RCC 7860 (cell line): Measurements from ENCODE around the gene RCAN2.

Experiments used
- DNase-seq: peaks from one replicate; pipeline ENCODE4 v3.0.0-alpha.2; 2015; ENCODE audit warnings: low spot score
- FAIRE-seq: peaks from 2 replicates; lab custom pipeline; 2012; peaks lifted over from hg19 to GRCh38; lab: Jason Lieb, UNC

Gene RCAN2

DNA sequence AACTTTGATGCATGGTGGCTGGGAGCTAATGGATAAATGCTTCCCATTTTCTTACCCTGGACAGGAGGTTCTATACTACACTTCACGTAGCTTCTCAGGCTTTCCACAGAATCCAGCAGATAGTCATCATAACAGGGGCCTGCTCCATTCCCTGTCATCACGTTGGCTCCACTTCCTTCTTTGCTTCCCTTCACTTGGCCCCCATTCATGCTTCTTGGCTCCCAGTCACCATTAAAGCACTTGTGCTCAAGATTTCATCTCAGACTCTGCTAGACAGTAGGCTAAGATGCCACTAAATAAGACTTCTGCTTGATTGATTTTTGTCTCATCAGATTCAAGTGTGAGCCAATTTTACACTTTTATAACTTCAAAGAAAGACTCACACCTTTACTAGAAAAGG lies 186.0 kb downstream of the RCAN2 start:
- FAIRE-seq = no peak
- no peak for DNase-seq

GRCh38 chr6:46302816-46303215 lies 188.4 kb downstream of the RCAN2 start:
- DNase-seq (no peak), FAIRE-seq (no peak)

DNA sequence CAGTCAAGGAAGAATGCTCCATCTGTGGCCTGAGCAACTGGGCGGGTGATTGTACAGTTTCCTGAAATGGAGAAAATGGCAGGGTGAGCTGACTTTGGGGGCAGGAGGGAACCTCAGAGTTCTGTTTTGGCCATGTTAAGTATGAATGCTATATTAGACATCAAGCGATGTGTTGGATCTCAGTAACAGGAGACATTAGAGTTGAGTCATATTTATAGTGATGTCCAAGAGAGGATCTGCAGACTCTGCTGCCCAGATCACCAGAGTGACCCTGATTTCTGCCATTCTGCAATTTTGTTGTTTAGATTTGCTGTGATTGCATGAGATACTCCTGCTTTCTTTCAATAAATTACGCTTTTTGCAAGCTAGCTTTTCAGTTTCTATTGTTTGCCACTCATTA lies 189.1 kb downstream of the RCAN2 start:
- DNase-seq = no peak

GRCh38 chr6:46299253-46299652 lies 192.0 kb downstream of the RCAN2 start:
- DNase-seq (no peak), FAIRE-seq (no peak)

More for the DNA sequence above, 189.1 kb downstream of the RCAN2 start:
- FAIRE-seq = no peak

DNA sequence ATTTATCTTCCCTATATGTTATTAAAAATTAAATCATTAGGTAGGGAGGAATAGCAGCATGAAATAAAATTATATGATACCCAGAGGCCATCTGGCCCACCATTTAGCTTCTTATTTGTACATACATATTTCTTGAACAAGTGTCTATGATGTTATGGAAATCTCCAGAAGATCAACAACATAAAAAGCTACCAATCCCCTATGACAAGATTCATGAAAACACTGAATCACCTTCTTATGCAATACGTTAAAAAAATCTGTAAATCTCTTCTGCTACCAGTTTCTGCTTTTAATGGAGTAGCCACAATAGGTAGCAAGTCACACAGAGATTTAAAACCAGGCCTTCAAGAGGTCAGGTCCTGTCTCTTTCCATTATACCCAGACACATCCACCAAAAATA lies 194.7 kb downstream of the RCAN2 start:
- no peak for FAIRE-seq
- no peak for DNase-seq

DNA sequence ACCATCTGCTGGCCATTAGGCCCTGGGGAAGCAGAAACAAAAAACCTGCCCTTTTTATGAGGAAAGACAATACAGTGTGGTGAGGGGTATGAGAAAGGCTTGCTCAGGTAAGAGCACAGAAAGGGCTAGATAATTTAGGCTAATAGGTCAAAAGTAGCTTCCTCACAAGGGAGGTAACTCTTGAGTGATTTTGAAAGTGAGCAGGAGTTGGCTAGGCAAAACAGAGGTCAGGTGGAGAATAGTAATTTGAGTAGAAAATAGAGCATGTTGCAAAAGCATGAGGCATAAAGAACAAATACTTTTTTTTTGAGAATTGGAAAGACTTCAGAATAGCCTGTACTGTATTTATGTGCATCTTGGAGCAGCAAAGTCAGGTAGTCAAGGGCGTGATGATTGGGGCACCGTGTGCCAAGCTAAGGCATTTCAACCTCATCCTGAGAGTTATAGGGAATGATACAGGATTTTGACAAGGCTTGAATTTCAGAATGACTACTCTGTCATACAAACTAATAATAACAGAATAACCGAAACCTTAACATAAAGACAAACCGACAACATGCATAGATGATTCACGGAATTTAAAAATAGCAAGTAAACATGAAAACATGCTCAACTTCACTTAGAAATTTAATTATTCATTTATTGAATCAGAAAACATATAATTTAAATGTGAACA lies 197.5 kb downstream of the RCAN2 start:
- FAIRE-seq = no peak

GRCh38 chr6:46291880-46292279 lies 199.4 kb downstream of the RCAN2 start:
- no peak for DNase-seq
- FAIRE-seq = no peak

More for the DNA sequence above, 197.5 kb downstream of the RCAN2 start:
- no peak for DNase-seq

- no peak for FAIRE-seq
Observed at GRCh38 chr6:46291275-46291633, 200.0 kb downstream of the RCAN2 start.

DNA sequence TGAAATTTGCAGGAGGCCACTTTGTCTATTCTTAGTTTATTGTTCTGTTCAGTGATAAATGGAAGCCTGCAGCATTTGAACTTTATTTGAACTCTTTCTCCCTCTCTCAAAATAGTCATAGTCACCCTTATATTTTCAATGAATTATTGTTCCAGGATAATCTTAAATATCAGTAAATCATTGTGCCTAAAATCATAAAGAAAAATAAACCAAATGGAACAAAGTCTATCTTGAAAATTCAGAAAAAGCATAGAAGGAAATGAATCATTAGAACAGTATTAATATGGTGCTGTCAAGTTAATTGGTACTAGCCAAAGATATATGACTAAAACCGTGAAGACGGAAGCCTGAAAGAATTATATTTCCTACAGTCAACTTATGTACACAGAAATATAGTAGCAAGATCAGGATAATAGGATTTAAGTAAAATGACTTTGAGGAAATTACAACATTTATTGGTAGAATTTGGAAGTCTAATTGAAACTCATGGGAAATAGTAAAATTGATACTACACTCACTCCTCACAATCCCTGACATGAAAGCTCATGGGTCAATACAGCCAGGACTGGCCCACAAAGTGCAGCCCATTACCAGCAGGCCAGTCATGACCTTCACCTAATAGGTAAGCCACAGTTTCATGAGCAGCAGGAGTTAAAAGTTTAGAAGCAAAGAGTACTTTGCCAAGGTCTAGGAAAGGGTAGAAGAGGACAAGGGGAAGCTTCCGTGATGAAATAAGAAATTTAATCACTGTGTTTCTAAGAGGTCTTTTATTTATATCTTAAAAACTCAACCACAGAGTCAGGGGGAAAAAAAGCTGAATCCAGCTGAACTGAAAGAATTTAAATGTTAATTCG lies 200.6 kb downstream of the RCAN2 start:
- no peak for DNase-seq
- FAIRE-seq = no peak

More at GRCh38 chr6:46291275-46291633, 200.0 kb downstream of the RCAN2 start:
- DNase-seq = no peak

DNA sequence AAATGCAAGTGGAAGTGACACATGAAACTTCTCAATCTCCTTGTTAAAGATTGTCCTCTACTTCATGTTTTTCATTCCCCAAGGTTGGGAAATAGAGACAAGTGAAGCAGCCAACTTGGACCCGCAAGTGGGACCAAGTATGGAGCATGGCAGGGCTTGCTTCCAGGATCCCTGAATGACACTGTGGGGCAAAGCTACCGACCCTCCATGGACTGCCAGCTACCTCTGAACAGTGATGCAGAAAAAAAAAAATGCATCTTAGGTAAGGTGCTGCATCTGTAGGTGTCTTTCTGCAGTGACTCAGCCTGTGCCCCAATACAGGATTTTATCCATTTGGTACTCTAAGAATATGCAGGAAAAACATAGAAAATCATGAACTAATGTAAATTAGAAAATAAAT lies 201.4 kb downstream of the RCAN2 start:
- DNase-seq = no peak
- FAIRE-seq = no peak

- no peak for DNase-seq
- no peak for FAIRE-seq
Observed at GRCh38 chr6:46288835-46289234, 202.4 kb downstream of the RCAN2 start.

- DNase-seq (no peak), FAIRE-seq (no peak)
Observed at GRCh38 chr6:46287681-46288080, 203.6 kb downstream of the RCAN2 start.

GRCh38 chr6:46287043-46287442 lies 204.2 kb downstream of the RCAN2 start:
- DNase-seq = no peak
- FAIRE-seq = no peak

GRCh38 chr6:46284475-46284874 lies 206.8 kb downstream of the RCAN2 start:
- FAIRE-seq (no peak), DNase-seq (no peak)

DNA sequence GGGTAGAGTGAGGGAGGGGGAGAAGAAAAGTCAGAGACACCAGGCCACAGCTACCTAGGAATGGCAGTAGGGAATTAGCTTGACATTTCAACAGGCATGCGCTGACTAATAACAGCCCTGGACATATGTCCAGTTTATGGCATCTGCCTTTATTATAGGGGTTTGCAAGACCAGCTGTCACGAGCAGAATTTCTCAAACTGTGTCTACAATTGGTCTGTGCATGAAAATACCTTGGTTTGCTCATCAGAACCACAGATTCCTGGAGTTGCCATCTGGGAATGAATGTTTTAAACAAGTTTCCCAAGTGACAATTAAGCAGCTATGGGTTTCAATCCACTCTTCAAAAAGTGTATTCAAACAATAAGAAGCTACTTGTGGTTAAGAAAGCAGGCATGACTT lies 210.1 kb downstream of the RCAN2 start:
- no peak for FAIRE-seq
- no peak for DNase-seq

DNA sequence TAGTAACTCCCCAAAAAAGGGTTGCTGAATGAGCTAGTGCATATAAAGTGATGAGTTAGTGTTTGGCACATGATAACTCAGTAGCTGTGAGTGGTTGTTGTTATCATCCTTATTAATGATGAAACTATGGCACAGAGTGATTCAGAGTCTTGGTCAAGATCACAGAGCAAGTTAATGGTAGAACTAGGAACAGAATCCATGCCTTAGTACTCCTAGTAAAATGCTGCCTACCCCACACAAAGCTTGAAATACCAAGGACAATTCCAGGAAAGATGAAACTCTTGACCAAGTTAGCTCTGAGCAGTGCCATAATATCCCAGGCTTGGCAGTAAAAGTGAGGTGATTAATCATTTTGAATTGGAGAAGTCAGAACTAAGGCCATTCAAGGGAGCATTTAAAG lies 211.4 kb downstream of the RCAN2 start:
- FAIRE-seq (no peak), DNase-seq (no peak)

DNA sequence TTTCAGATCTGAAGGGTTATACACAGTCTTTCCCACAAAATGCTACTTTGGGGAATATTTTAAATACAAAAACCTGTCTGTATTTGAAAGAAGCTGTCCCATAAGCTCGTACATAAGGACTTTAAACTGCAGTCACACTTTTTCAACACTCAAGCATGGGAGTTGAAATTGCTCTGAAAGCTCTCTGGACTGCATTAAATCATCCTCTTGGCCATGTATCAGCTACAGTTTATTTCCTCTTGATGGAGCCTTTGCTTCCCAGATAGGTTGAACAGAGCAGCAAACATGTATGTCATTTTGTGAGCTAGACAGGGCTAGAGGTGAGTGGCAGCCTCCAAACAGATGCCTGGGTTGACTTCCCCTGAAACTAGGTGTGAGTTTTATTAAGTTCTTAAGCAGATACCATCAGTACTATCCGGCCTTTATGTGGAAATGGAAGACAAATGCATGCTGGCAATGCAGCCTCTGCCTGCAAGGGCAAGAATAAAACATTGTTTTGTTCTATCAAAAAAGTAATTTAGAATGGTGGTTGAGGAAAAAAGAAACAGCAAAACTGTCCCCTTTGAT lies 214.6 kb downstream of the RCAN2 start:
- DNase-seq (no peak), FAIRE-seq (no peak)

DNA sequence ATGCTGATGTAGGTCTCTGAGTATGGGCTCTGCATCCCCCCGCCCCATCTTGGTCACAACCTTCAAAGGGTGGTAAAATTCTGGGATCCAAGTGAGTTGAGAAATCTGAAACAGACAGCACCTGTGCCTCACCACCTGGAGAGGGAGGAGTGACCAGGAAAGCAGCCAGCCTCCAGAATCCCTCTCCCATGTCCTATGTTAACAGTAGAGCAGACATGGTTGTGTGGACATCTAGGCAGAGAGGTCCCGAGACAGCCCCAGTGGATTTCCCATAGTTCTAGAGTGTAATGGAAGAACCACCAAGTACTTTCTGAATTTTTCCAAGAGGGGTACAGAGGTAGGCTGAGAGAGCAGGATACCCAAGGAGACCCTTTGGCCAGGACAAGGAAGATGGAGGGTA lies 216.7 kb downstream of the RCAN2 start:
- no peak for FAIRE-seq

DNA sequence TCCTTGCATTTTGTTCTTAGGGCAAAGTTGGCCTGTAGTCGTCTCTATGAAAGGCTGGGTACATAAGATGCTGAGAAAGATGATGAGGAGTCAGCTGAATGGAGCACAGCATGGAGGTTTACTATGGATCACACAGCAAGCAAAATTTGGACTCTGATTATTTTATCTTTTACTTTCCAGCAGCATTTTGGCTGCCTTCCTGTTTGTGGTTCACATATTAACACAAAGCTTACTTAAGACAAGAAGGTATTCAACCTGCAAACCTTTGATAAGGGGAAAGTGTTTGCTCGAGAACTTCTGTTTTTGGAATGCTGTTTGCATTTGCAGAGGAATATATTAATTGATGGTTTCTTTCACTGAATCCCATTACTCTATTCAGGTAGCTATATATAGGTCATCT lies 217.3 kb downstream of the RCAN2 start:
- no peak for FAIRE-seq
- DNase-seq = no peak

More for the DNA sequence above, 216.7 kb downstream of the RCAN2 start:
- no peak for DNase-seq

- DNase-seq (no peak), FAIRE-seq (no peak)
Observed at GRCh38 chr6:46271728-46272127, 219.5 kb downstream of the RCAN2 start.

GRCh38 chr6:46271107-46271506 lies 220.1 kb downstream of the RCAN2 start:
- FAIRE-seq (no peak), DNase-seq (no peak)

DNA sequence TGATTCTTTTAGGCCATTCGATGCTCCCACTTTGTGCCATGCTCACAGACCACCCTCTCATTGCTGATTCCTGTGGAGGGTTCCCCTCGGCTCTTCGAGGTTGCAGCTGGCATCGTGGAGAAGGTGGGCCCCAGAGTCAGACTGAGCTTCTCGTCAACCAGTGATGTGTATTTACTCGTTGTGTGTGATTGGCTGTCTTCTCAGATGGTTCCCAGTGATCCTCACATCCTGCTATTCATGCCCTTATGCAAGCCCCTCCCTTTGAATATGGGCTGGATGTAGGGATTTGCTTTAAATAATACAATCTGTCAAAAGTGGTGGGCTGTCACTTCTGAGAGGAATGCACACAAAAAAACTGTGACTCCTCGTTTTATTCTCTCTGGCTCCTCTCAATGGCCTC lies 220.9 kb downstream of the RCAN2 start:
- FAIRE-seq (no peak), DNase-seq (no peak)
